ENCODE measurements around the gene CD84.
A peak's percentile ranks its signal among the peaks of the same experiment; 100 is the strongest.
"Not testable (repeated sequence)": the region's sequence is repeated elsewhere in the genome, so short reads cannot be mapped to it uniquely, and the experiment has no call there.

The CD84 gene

DNA sequence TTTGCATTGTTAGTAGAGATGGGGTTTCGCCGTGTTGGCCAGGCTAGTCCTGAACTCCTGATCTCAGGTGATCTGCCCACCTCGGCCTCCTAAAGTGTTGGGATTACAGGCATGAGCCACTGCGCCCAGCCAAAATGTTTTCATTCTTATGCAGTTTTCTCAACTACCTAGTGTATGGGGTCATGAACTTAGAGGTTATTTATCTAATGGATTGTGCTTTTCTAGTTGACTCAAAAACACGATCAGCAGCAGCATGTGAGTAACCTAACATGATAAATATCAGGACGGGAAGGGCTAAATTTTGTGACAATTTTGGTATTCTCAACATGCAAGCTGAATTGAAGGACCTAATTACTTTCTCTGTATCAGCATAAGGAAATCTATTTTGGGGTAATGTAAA is 9.2 kb upstream of the CD84 start:
- H3K27me3 ChIP-seq (ENCODE audit: control insufficient read depth, low read length), result no peaks in the 10 kb centered on the region
- H3K27ac ChIP-seq (ENCODE audit: low read depth, low read length), result no peak overlapping the region
- H4K20me1 ChIP-seq (ENCODE audit: control insufficient read depth, insufficient read depth, low read depth, low read length), result no peaks in the 10 kb centered on the region
- no peak for TF ChIP-seq EZH2phosphoT487 (IDR thresholded peaks at IDR 0.05; ENCODE audit: borderline replicate concordance, low read length)
- TF ChIP-seq, protein P1, sequence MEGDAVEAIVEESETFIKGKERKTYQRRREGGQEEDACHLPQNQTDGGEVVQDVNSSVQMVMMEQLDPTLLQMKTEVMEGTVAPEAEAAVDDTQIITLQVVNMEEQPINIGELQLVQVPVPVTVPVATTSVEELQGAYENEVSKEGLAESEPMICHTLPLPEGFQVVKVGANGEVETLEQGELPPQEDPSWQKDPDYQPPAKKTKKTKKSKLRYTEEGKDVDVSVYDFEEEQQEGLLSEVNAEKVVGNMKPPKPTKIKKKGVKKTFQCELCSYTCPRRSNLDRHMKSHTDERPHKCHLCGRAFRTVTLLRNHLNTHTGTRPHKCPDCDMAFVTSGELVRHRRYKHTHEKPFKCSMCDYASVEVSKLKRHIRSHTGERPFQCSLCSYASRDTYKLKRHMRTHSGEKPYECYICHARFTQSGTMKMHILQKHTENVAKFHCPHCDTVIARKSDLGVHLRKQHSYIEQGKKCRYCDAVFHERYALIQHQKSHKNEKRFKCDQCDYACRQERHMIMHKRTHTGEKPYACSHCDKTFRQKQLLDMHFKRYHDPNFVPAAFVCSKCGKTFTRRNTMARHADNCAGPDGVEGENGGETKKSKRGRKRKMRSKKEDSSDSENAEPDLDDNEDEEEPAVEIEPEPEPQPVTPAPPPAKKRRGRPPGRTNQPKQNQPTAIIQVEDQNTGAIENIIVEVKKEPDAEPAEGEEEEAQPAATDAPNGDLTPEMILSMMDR (IDR thresholded peaks at IDR 0.05; ENCODE audit: low read depth, low read length, poor library complexity, severe bottlenecking), result no peak
- no peaks in the 10 kb centered on the region; the same call in 1 of the 2 replicates for H3F3A ChIP-seq (ENCODE audit: control insufficient read depth, insufficient read depth)
- peaks cover 13% of the 10 kb centered on the region for H3K4me1 ChIP-seq (ENCODE audit: control insufficient read depth, low read length)
- H3K36me3 ChIP-seq (ENCODE audit: control insufficient read depth, low read length), result no peaks in the 10 kb centered on the region
- no peaks in the 10 kb centered on the region for H3K9me2 ChIP-seq (replicated peaks; ENCODE audit: control insufficient read depth, low read length)
- H3K9me3 ChIP-seq (ENCODE audit: control insufficient read depth, insufficient read depth, low read length), result peaks cover 4% of the 10 kb centered on the region; the same call in 1 of the 2 replicates
- H3K79me2 ChIP-seq (ENCODE audit: control insufficient read depth, low read length), result no peaks in the 10 kb centered on the region
- H3K4me3 ChIP-seq (ENCODE audit: low read length), result no peak overlapping the region
- peak overlapping the region; percentile 24 for H3K4me2 ChIP-seq (ENCODE audit: low read length)

DNA sequence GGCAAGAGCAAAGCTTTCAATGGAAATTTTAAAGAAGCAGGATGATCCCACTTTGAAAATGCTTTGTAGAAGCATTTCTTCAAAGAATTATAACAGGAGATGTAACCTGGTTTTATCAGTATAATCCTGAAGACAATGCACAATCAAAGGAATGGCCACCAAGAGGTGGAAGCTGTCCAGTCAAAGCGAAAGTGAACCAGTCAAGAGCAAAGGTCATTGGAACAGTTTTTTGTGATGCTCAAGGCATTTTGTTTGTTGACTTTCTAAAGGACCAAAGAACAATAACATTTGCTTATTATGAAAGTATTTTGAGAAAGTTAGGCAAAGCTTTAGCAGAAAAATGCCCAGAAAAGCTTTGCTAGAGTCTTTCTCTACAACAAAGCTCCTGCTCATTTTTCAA is 5.5 kb upstream of the CD84 start:
- no peak overlapping the region for H3K4me2 ChIP-seq (ENCODE audit: low read length)
- no peak overlapping the region for H3K27ac ChIP-seq (ENCODE audit: low read depth, low read length)
- H3K36me3 ChIP-seq (ENCODE audit: control insufficient read depth, low read length), result no peaks in the 10 kb centered on the region
- no peaks in the 10 kb centered on the region for H3K9me2 ChIP-seq (replicated peaks; ENCODE audit: control insufficient read depth, low read length)
- no peaks in the 10 kb centered on the region; the same call in 1 of the 2 replicates for H3F3A ChIP-seq (ENCODE audit: control insufficient read depth, insufficient read depth)
- no peak overlapping the region for H3K4me3 ChIP-seq (ENCODE audit: low read length)
- H4K20me1 ChIP-seq (ENCODE audit: control insufficient read depth, insufficient read depth, low read depth, low read length), result no peaks in the 10 kb centered on the region
- no peaks in the 10 kb centered on the region for H3K9me3 ChIP-seq (ENCODE audit: control insufficient read depth, insufficient read depth, low read length)
- no peaks in the 10 kb centered on the region for H3K79me2 ChIP-seq (ENCODE audit: control insufficient read depth, low read length)
- peaks cover 25% of the 10 kb centered on the region for H3K4me1 ChIP-seq (ENCODE audit: control insufficient read depth, low read length)
- no peaks in the 10 kb centered on the region for H3K27me3 ChIP-seq (ENCODE audit: control insufficient read depth, low read length)
- no peak for TF ChIP-seq EZH2phosphoT487 (IDR thresholded peaks at IDR 0.05; ENCODE audit: borderline replicate concordance, low read length)
- TF ChIP-seq, protein P1 (IDR thresholded peaks at IDR 0.05; ENCODE audit: low read depth, low read length, poor library complexity, severe bottlenecking), result no peak

DNA sequence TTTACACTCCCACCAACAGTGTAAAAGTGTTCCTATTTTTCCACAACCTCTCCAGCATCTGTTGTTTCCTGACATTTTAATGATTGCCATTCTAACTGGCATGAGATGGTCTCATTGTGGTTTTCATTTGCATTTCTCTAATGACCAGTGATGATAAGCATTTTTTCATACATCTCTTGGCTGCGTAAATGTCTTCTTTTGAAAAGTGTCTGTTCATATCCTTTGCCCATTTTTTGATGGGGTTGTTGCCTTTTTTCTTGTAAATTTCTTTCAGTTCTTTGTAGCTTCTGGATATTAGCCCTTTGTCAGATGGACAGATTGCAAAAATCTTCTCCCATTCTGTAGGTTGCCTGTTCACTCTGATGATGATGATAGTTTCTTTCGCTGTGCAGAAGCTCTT is 3.7 kb upstream of the CD84 start:
- H3K9me3 ChIP-seq (ENCODE audit: control insufficient read depth, insufficient read depth, low read length); H3K27ac ChIP-seq (ENCODE audit: low read depth, low read length); H3K27me3 ChIP-seq (ENCODE audit: control insufficient read depth, low read length): not testable (repeated sequence)

DNA sequence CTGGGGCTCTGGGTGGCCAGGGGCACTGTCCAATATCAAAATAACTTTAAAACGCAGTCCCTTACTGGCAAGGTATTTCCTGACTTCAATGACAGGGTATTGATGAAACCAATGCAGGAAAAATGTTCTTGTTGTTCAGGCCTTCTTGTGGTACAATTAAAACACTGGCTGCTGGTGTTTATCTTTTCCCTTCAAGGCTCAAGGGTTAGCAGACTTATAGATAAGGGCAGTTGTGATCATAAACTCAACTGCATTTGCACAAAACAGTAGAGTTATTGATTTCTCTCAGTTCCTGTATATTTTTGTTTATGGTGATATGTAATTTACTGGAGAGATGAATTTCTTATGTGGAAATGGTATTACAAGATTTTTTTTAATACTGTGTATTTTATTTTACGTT is 2.7 kb upstream of the CD84 start:
- no peak overlapping the region for H3K4me3 ChIP-seq (ENCODE audit: low read length)
- H3F3A ChIP-seq (ENCODE audit: control insufficient read depth, insufficient read depth), result no peaks in the 10 kb centered on the region
- no peak overlapping the region for H3K27ac ChIP-seq (ENCODE audit: low read depth, low read length)
- peaks cover 35% of the 10 kb centered on the region for H3K4me1 ChIP-seq (ENCODE audit: control insufficient read depth, low read length)
- H3K9me2 ChIP-seq (replicated peaks; ENCODE audit: control insufficient read depth, low read length), result no peaks in the 10 kb centered on the region
- no peaks in the 10 kb centered on the region for H3K9me3 ChIP-seq (ENCODE audit: control insufficient read depth, insufficient read depth, low read length)
- H3K36me3 ChIP-seq (ENCODE audit: control insufficient read depth, low read length), result peaks cover 2% of the 10 kb centered on the region
- peaks cover 23% of the 10 kb centered on the region for H3K79me2 ChIP-seq (ENCODE audit: control insufficient read depth, low read length)
- no peak for TF ChIP-seq EZH2phosphoT487 (IDR thresholded peaks at IDR 0.05; ENCODE audit: borderline replicate concordance, low read length)
- TF ChIP-seq, protein P1 (IDR thresholded peaks at IDR 0.05; ENCODE audit: low read depth, low read length, poor library complexity, severe bottlenecking), result no peak
- H4K20me1 ChIP-seq (ENCODE audit: control insufficient read depth, insufficient read depth, low read depth, low read length), result no peaks in the 10 kb centered on the region
- H3K4me2 ChIP-seq (ENCODE audit: low read length), result no peak overlapping the region
- no peaks in the 10 kb centered on the region for H3K27me3 ChIP-seq (ENCODE audit: control insufficient read depth, low read length)

More for the DNA sequence above, 3.7 kb upstream of the CD84 start:
- peaks cover 25% of the 10 kb centered on the region for H3K4me1 ChIP-seq (ENCODE audit: control insufficient read depth, low read length)
- H3K79me2 ChIP-seq (ENCODE audit: control insufficient read depth, low read length), result peaks cover 13% of the 10 kb centered on the region
- H3K4me2 ChIP-seq (ENCODE audit: low read length); H4K20me1 ChIP-seq (ENCODE audit: control insufficient read depth, insufficient read depth, low read depth, low read length); H3K9me2 ChIP-seq (replicated peaks; ENCODE audit: control insufficient read depth, low read length); H3K36me3 ChIP-seq (ENCODE audit: control insufficient read depth, low read length); H3F3A ChIP-seq (ENCODE audit: control insufficient read depth, insufficient read depth); H3K4me3 ChIP-seq (ENCODE audit: low read length): not testable (repeated sequence)

Measured in DOHH2 (cell line).